ENCODE results near the gene ELAVL4.

Gene ELAVL4

GRCh38 chr1:50236656-50237055 is 127.9 kb downstream of the ELAVL4 start:
- DNase-seq (ENCODE audit: extremely low read depth in 1 of 2, low read depth in 1 of 2) = no peak

- no peak for DNase-seq (ENCODE audit: extremely low read depth in 1 of 2, low read depth in 1 of 2)
Observed at GRCh38 chr1:50237056-50237455, 128.3 kb downstream of the ELAVL4 start.

GRCh38 chr1:50243939-50244338 is 135.2 kb downstream of the ELAVL4 start:
- no peak for DNase-seq (ENCODE audit: extremely low read depth in 1 of 2, low read depth in 1 of 2)

- DNase-seq (ENCODE audit: extremely low read depth in 1 of 2, low read depth in 1 of 2) = no peak
Observed at GRCh38 chr1:50246869-50247268, 138.1 kb downstream of the ELAVL4 start.

GRCh38 chr1:50251702-50252101 is 143.0 kb downstream of the ELAVL4 start:
- DNase-seq (ENCODE audit: extremely low read depth in 1 of 2, low read depth in 1 of 2) = no peak

- no peak for DNase-seq (ENCODE audit: extremely low read depth in 1 of 2, low read depth in 1 of 2)
Observed at GRCh38 chr1:50252196-50252595, 143.5 kb downstream of the ELAVL4 start.

All from stimulated activated CD8-positive, alpha-beta memory T cell treated with anti-CD3 and anti-CD28 coated beads, Interleukin-7, amount 100 ng/mL, for 48 hours (primary cell).